Measurements from ENCODE around the gene HHIPL1. TPM values are rescaled to one million over a fixed set of nuclear protein-coding genes. Genes with fewer than 3 reads are reported as not detected.

The HHIPL1 gene
- total and polyA plus RNA-seq, 2 of the 8 experiments (the other 6 are each of a cell fraction or from before 2014, with no cell fraction given): 1.5 to 2.6 TPM

GRCh38 chr14:99600232-99600888, 44.6 kb upstream of the HHIPL1 start (continued):
- TF ChIP-seq E2F6 (IDR thresholded peaks at IDR 0.05) (no peak), MAFK (IDR thresholded peaks at IDR 0.05; ENCODE audit: low read depth, low read length) (no peak), RFX5 (IDR thresholded peaks at IDR 0.05; ENCODE audit: borderline replicate concordance, low read depth, low read length) (no peak), HDAC2 (IDR thresholded peaks at IDR 0.05; ENCODE audit: borderline replicate concordance in 1 of 2, low read depth in 2 of 2, low read length in 2 of 2) (no peak), CEBPB (IDR thresholded peaks at IDR 0.05; ENCODE audit: low read depth, low read length) (no peak), POLR2A (IDR thresholded peaks at IDR 0.05; ENCODE audit: control extremely low read depth in 1 of 2, low read depth in 2 of 2, low read length in 2 of 2) (no peak)

All from H1 (cell line).